ENCODE results near the gene CCSER2.

CCSER2 gene

DNA sequence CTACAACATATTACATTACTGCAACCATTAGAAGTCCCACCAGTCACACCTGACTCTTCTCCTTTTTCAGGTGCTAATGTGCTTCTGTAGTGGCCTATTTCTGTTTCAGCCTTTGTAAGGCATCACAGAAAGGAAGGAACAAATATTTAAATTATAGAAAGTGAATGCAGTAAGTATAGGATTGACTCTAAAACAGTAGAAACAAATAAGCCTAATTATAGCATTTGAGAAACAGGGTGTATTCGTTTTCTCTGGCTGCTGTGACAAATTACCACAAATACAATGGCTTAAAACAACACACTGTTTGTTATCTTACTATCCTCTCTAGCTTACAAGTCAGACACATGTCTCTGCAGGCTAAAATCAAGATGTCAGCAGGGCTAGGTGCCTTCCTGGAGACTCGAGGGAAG lies 69.4 kb downstream of the CCSER2 start:
- TF ChIP-seq, protein P1, sequence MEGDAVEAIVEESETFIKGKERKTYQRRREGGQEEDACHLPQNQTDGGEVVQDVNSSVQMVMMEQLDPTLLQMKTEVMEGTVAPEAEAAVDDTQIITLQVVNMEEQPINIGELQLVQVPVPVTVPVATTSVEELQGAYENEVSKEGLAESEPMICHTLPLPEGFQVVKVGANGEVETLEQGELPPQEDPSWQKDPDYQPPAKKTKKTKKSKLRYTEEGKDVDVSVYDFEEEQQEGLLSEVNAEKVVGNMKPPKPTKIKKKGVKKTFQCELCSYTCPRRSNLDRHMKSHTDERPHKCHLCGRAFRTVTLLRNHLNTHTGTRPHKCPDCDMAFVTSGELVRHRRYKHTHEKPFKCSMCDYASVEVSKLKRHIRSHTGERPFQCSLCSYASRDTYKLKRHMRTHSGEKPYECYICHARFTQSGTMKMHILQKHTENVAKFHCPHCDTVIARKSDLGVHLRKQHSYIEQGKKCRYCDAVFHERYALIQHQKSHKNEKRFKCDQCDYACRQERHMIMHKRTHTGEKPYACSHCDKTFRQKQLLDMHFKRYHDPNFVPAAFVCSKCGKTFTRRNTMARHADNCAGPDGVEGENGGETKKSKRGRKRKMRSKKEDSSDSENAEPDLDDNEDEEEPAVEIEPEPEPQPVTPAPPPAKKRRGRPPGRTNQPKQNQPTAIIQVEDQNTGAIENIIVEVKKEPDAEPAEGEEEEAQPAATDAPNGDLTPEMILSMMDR (conservative IDR thresholded peaks at IDR 0.05), result no peak
- H3K27ac ChIP-seq, result no peak overlapping the region

DNA sequence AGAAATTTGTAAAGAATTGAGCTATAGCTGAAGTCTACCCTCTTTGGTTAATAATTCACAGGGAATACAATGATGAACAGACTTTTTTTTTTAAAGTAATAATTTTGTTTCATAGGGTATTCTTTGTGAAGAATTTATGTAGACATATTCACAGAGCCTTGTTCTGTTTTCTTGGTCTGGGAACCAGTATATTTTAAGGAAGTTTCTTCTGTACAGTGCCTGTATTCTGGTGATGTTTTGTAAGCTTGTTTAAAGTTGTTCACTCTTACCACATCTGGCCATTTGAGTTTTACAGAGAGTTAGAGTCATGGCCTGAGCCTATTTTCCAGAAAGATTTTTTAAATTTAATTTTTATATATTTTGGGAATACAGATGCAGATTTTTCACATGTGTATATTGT lies 70.3 kb downstream of the CCSER2 start:
- no peak overlapping the region for H3K27ac ChIP-seq
- TF ChIP-seq, protein P1 (conservative IDR thresholded peaks at IDR 0.05), result no peak

DNA sequence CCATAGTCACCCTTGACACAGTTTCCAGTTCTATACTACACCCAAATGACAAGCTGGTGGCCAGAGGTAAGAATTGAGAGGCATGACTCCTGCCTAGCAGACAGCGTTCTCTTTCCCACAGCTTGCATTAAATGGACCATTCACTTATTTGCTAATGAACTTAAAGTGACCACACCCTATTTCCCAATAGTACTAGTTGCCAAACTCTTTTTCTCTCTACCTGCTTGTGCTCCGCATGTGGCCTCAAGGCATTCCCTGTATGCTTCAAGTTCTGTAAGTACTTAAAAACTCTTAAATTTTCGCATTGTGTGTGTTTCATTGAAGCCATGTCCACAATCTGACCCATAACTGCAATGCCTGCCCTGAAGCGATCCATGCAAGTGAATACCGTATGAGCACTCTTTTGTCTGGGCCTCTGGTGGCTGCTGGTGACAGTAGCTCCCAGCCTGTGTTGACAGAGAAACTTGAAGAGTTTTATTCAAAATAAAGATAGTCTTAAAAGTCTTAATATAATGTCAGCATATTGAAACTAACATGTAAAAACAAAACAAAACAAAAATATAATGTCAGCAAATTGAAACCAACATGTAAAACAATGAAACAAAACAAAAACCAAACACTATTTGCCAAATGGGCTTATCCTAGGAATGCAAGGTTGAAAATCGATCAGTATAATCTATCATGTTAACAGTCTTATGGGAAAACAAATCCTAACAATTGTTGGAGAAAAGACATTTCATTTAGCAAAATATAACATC lies 73.6 kb downstream of the CCSER2 start:
- no peak overlapping the region for H3K27ac ChIP-seq
- TF ChIP-seq, protein P1 (conservative IDR thresholded peaks at IDR 0.05), result no peak

DNA sequence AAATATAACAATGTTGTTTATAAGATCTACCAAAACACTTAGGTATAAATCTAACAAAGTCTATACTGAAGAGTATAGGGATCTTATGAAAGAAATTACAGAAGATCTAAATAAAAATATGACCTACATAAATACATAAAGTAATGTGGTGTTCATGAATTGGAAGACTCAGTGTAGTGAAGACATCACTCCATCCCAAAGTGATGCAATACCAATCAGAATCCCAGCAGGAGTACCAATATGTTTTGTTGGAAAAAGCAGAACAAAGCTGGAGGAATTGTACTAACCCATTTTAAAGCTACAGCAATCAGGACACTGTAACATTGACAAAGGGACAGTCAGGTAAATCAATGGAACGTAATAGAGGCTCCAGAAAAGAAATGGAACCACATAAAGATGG lies 76.4 kb downstream of the CCSER2 start:
- TF ChIP-seq, protein P1 (conservative IDR thresholded peaks at IDR 0.05), result no peak
- H3K27ac ChIP-seq, result no peak overlapping the region

DNA sequence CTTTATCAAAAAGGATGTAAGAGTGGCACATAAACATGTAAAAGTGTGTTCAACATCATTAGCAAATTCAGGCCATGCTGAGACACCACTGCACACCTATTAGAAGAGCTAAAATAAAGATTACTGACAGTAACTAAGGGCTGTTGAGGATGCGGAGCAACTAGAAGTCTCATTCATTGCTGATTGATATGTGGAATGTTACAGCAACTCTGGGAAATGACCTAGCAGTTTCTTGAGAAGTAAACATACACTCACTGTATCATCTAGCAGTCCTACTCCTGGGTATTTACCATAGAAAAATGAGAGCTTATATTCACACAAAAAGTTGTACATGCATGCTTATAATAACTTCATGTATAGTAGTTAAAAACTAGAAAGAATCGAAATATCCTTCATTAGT lies 77.3 kb downstream of the CCSER2 start:
- TF ChIP-seq, protein P1 (conservative IDR thresholded peaks at IDR 0.05), result no peak
- no peak overlapping the region for H3K27ac ChIP-seq

DNA sequence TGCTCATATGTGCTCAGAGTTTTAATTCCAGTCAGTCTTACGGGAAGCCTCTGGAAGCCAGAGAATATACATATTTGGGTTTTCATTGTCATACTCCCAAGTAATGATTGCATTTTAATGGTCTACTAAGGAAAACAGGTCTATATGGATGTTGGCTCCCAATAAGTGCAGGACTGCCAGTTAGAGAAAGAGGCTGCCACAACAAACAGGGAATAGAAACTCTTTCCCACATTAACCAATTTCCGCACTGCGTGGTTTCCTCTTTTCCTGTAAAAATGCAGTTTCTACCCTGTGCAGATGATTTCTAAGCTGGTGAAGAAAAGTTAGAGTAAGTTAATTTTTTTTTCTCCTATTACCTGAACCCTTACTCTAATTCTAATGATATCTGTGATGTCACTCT lies 78.2 kb downstream of the CCSER2 start:
- TF ChIP-seq, protein P1 (conservative IDR thresholded peaks at IDR 0.05), result no peak
- H3K27ac ChIP-seq, result no peak overlapping the region

DNA sequence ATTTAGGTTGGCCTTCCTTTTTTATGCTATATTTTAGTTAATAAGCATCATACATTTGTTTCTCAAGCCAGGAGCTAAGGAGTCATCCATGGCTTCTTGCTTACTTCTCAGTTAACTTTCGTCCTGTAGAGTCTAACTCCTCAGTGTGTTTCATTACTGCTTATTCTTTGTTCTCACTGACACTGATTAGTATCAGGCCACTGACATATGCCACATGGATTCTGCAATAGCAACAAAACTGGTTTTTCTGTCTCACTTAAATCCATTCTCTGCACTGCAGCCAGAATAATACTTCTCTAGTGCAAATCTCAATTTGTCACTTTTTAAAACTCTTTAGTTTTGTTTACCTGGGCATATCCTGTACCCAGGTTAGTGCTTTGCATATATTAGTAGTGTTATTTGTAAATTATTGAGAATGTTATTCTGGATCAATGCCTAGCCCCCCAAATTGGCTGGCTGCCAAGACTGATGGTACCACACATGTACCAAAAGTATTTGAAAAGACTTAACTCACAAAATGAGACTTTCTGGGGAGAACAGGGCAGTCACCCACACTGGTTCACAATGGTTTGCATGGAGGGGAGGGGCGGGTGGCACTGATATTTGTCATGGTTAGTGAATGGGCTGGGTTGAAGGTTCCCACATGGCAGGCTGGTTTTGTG lies 79.1 kb downstream of the CCSER2 start:
- TF ChIP-seq, protein P1 (conservative IDR thresholded peaks at IDR 0.05), result no peak
- no peak overlapping the region; the same call in 1 of the 2 replicates for H3K27ac ChIP-seq
